H9 (cell line): ENCODE results near the gene LAMP5. TPM values are rescaled to one million over a fixed set of nuclear protein-coding genes. Genes with fewer than 3 reads are reported as not detected.

Experiments
- DNase-seq: peaks from one replicate; pipeline ENCODE4 v3.0.0-alpha.2; 2017
- H2AFZ ChIP-seq: one replicate; pipeline ENCODE4 v1.6.1; 2013; ENCODE audit warnings: mild to moderate bottlenecking, low read length, control low read depth, moderate library complexity
- H2AK5ac ChIP-seq: 2 replicates; pipeline ENCODE4 v1.6.1; 2013; ENCODE audit warnings: low read length, control low read depth, mixed read lengths; ENCODE audit not compliant: insufficient read length
- H2BK120ac ChIP-seq: one replicate; pipeline ENCODE4 v1.6.1; 2013; ENCODE audit warnings: low read depth, mild to moderate bottlenecking, low read length, control low read depth, inconsistent platforms; ENCODE audit not compliant: poor library complexity, severe bottlenecking
- H2BK12ac ChIP-seq: 2 replicates; pipeline ENCODE4 v1.6.1; 2013; ENCODE audit warnings: low read length, control low read depth, mixed read lengths, low read depth; ENCODE audit not compliant: insufficient read length
- H2BK15ac ChIP-seq: 2 replicates; pipeline ENCODE4 v1.6.1; 2013; ENCODE audit warnings: low read depth, low read length, control low read depth
- H2BK20ac ChIP-seq: one replicate; pipeline ENCODE4 v1.6.1; 2013; ENCODE audit warnings: low read depth, mild to moderate bottlenecking, low read length, control low read depth, inconsistent platforms; ENCODE audit not compliant: poor library complexity, severe bottlenecking
- H2BK5ac ChIP-seq: 2 replicates; pipeline ENCODE4 v1.6.1; 2013; ENCODE audit warnings: low read length, control low read depth, mixed read lengths; ENCODE audit not compliant: insufficient read length
- H3K14ac ChIP-seq: 2 replicates; pipeline ENCODE4 v1.6.1; 2013; ENCODE audit warnings: low read length, control low read depth; ENCODE audit not compliant: insufficient read depth
- H3K18ac ChIP-seq: 2 replicates; pipeline ENCODE4 v1.6.1; 2013; ENCODE audit warnings: low read depth, mild to moderate bottlenecking, mixed read lengths, low read length, control low read depth; ENCODE audit not compliant: insufficient read length
- H3K23ac ChIP-seq: 2 replicates; pipeline ENCODE4 v1.6.1; 2013; ENCODE audit warnings: low read length, control low read depth, mixed read lengths, low read depth; ENCODE audit not compliant: insufficient read length
- H3K23me2 ChIP-seq: 2 replicates; pipeline ENCODE4 v1.6.1; 2013; ENCODE audit warnings: low read depth, mild to moderate bottlenecking, mixed read lengths, low read length, control low read depth; ENCODE audit not compliant: insufficient read length, poor library complexity, severe bottlenecking
- H3K27ac ChIP-seq: 2 replicates; pipeline ENCODE4 v1.5.1; 2013; ENCODE audit warnings: low read length, control low read depth, mixed read lengths, low read depth; ENCODE audit not compliant: insufficient read length
- H3K27me3 ChIP-seq: 2 replicates; pipeline ENCODE4 v1.6.1; 2013; ENCODE audit warnings: low read length, control low read depth, inconsistent platforms; ENCODE audit not compliant: insufficient read depth
- H3K4ac ChIP-seq: 2 replicates; pipeline ENCODE4 v1.6.1; 2013; ENCODE audit warnings: low read depth, mild to moderate bottlenecking, control low read depth, inconsistent platforms, low read length, moderate library complexity
- H3K4me1 ChIP-seq: 2 replicates; pipeline ENCODE4 v1.6.1; 2013; ENCODE audit warnings: low read length, control low read depth, inconsistent platforms; ENCODE audit not compliant: insufficient read depth
- H3K4me2 ChIP-seq: 2 replicates; pipeline ENCODE4 v1.6.1; 2013; ENCODE audit warnings: low read length, control low read depth, mixed read lengths; ENCODE audit not compliant: insufficient read length, insufficient read depth
- H3K56ac ChIP-seq: 2 replicates; pipeline ENCODE4 v1.6.1; 2013; ENCODE audit warnings: low read depth, mild to moderate bottlenecking, mixed read lengths, low read length, control low read depth; ENCODE audit not compliant: insufficient read length
- H3K79me1 ChIP-seq: 2 replicates; pipeline ENCODE4 v1.6.1; 2013; ENCODE audit warnings: low read depth, mild to moderate bottlenecking, moderate library complexity, low read length, control low read depth, inconsistent platforms; ENCODE audit not compliant: insufficient read depth, poor library complexity, severe bottlenecking
- H3K79me2 ChIP-seq: 2 replicates; pipeline ENCODE4 v1.6.1; 2013; ENCODE audit warnings: low read length, control low read depth, inconsistent platforms; ENCODE audit not compliant: insufficient read depth
- H3K9ac ChIP-seq: 2 replicates; pipeline ENCODE4 v1.6.1; 2013; ENCODE audit warnings: low read length, control low read depth, mixed read lengths; ENCODE audit not compliant: insufficient read length; ENCODE audit errors: extremely low read depth
- H3K9me3 ChIP-seq: one replicate; pipeline ENCODE4 v1.6.1; 2013; ENCODE audit warnings: low read depth, low read length, inconsistent platforms; ENCODE audit not compliant: control insufficient read depth
- H3T11ph ChIP-seq: one replicate; pipeline ENCODE4 v1.6.1; 2013; ENCODE audit warnings: mild to moderate bottlenecking, low read length, control low read depth, inconsistent platforms
- H4K20me1 ChIP-seq: one replicate; pipeline ENCODE4 v1.6.1; 2013; ENCODE audit not compliant: control insufficient read depth, insufficient read length, insufficient read depth
- H4K5ac ChIP-seq: 2 replicates; pipeline ENCODE4 v1.6.1; 2013; ENCODE audit warnings: low read depth, mild to moderate bottlenecking, mixed read lengths, low read length, control low read depth; ENCODE audit not compliant: insufficient read length
- H4K8ac ChIP-seq: replicated peaks from 2 replicates; pipeline ENCODE4 v1.6.1; 2013; ENCODE audit warnings: low read length, control low read depth, mixed read lengths, low read depth; ENCODE audit not compliant: insufficient read length
- H4K91ac ChIP-seq: 2 replicates; pipeline ENCODE4 v1.6.1; 2013; ENCODE audit warnings: low read depth, mild to moderate bottlenecking, moderate library complexity, mixed read lengths, low read length, control low read depth; ENCODE audit not compliant: insufficient read length
- H3K27ac Mint-ChIP-seq, 3 experiments: 2 replicates in 2 of 3; 3 replicates in 1 of 3; pipeline ENCODE4 v1.8.0; 2020 to 2021; ENCODE audit warnings: mixed read lengths in 3 of 3, mild to moderate bottlenecking in 1 of 3, moderate library complexity in 1 of 3
- H3K27me3 Mint-ChIP-seq: 2 replicates; pipeline ENCODE4 v1.8.0; 2021; ENCODE audit warnings: low read depth, mild to moderate bottlenecking, moderate library complexity, mixed read lengths
- H3K36me3 Mint-ChIP-seq, 3 experiments: 2 replicates in 2 of 3; 3 replicates in 1 of 3; pipeline ENCODE4 v1.8.0; 2020 to 2021; ENCODE audit warnings: low read depth in 3 of 3, mixed read lengths in 3 of 3; ENCODE audit not compliant: insufficient read depth in 1 of 3
- H3K4me1 Mint-ChIP-seq, 2 experiments: 2 replicates each; pipeline ENCODE4 v1.8.0; 2020; ENCODE audit warnings: mixed read lengths in 2 of 2
- H3K4me3 Mint-ChIP-seq, 2 experiments: 2 replicates in 1 of 2; 3 replicates in 1 of 2; pipeline ENCODE4 v1.8.0; 2020 to 2021; ENCODE audit warnings: mild to moderate bottlenecking in 2 of 2, mixed read lengths in 2 of 2, moderate library complexity in 1 of 2
- H3K9me3 Mint-ChIP-seq, 2 experiments: 2 replicates in 1 of 2; 3 replicates in 1 of 2; pipeline ENCODE4 v1.8.0; 2020; ENCODE audit warnings: mild to moderate bottlenecking in 2 of 2, mixed read lengths in 2 of 2, moderate library complexity in 1 of 2
- CTCF ChIP-seq: fragments of 200-600 bp; sonication (generic); conservative IDR thresholded peaks from 3 replicates; pipeline ENCODE4 v1.8.0; 2021; ENCODE audit warnings: antibody characterized with exemption, mild to moderate bottlenecking
- WGBS: extraction: QIAGEN DNeasy Blood & Tissue Kit; methylation state at CpG from one replicate; pipeline ENCODE4 v1.1.7; 2013; ENCODE audit warnings: missing lambda C conversion rate, low lambda C conversion rate, mixed read lengths; ENCODE audit not compliant: insufficient read length; ENCODE audit errors: extremely low coverage; 5-methylcytosine and 5-hydroxymethylcytosine counted together
- total RNA-seq: library from RNA; stranded (reverse); gene quantifications from 2 replicates; pipeline ENCODE4 v1.2.1, GENCODE V29; 2021

The LAMP5 gene
- total RNA-seq, 1 experiment from 2014 or later, result 0.35 TPM

- WGBS, result no CpG with 5 or more reads among the region's 3 CpGs
- Histone ChIP-seq H2BK15ac (no peak overlapping the region), H3K9ac (no peak overlapping the region), H3K79me2 (no peaks in the 10 kb centered on the region), H3K18ac (no peak overlapping the region), H3K14ac (no peak overlapping the region), H4K20me1 (no peaks in the 10 kb centered on the region), H3K4me1 (no peaks in the 10 kb centered on the region), H3K9me3 (no peaks in the 10 kb centered on the region), H4K91ac (no peak overlapping the region), H2BK5ac (no peak overlapping the region), H3K4me2 (no peak overlapping the region), H3K27ac (no peak overlapping the region), H2AFZ (no peak overlapping the region), H2AK5ac (no peak overlapping the region), H3K27me3 (no peaks in the 10 kb centered on the region), H4K8ac (no peak overlapping the region), H4K5ac (no peak overlapping the region), H2BK12ac (no peak overlapping the region), H3K4ac (no peak overlapping the region), H3K56ac (no peak overlapping the region), H2BK20ac (no peak overlapping the region), H3K23ac (no peak overlapping the region), H2BK120ac (no peak overlapping the region), H3K23me2 (no peaks in the 10 kb centered on the region), H3K79me1 (no peaks in the 10 kb centered on the region), H3T11ph (no peak overlapping the region)
- no peaks in the 10 kb centered on the region for H3K36me3 Mint-ChIP-seq
- no peaks in the 10 kb centered on the region; a peak in 1 of 4 replicates for H3K4me1 Mint-ChIP-seq
- H3K9me3 Mint-ChIP-seq, result no peaks in the 10 kb centered on the region
- TF ChIP-seq CTCF, result no peak
- H3K27me3 Mint-ChIP-seq, result peaks cover 4% of the 10 kb centered on the region
- no peak overlapping the region for H3K4me3 Mint-ChIP-seq
- DNase-seq, result no peak
- H3K27ac Mint-ChIP-seq, result no peak overlapping the region
Measured at GRCh38 chr20:9490631-9491030, 23.8 kb upstream of the LAMP5 start.
